Activated B cell treated with CpG ODN at 0.5 μM for 24 hours (primary cell): Measurements from ENCODE around the gene ERMAP. TPM values are rescaled to one million over a fixed set of nuclear protein-coding genes. Genes with fewer than 3 reads are reported as not detected.
A peak's percentile ranks its signal among the peaks of the same experiment; 100 is the strongest.
"Not testable (repeated sequence)": the region's sequence is repeated elsewhere in the genome, so short reads cannot be mapped to it uniquely, and the experiment has no call there.

Experiments used
- ATAC-seq: fragments of 200-7000 bp; cut with Tn5 transposase; one replicate; pipeline ENCODE4 v1.10.0; 2021; ENCODE audit warnings: low read depth, mild to moderate bottlenecking, moderate library complexity
- CTCF ChIA-PET: fragments of 350-600 bp; sonication (Branson Sonifier 250); formaldehyde crosslinking; loops from one replicate; lab custom pipeline; 2021; ENCODE audit warnings: antibody characterized with exemption; lab: Charles Lee
- POLR2A ChIA-PET: fragments of 350-600 bp; sonication (Branson Sonifier 250); formaldehyde crosslinking; loops from one replicate; lab custom pipeline; 2021; ENCODE audit warnings: antibody characterized with exemption; lab: Charles Lee
- DNase-seq: peaks from one replicate; pipeline ENCODE4 v3.0.0; 2022
- H3K27ac Mint-ChIP-seq: one replicate; pipeline ENCODE4 v1.8.0; 2020; ENCODE audit warnings: mixed read lengths
- H3K27me3 Mint-ChIP-seq: one replicate; pipeline ENCODE4 v1.8.0; 2021; ENCODE audit warnings: mixed read lengths
- H3K36me3 Mint-ChIP-seq: one replicate; pipeline ENCODE4 v1.8.0; 2021; ENCODE audit warnings: low read depth, mixed read lengths
- H3K4me1 Mint-ChIP-seq: one replicate; pipeline ENCODE4 v1.8.0; 2021; ENCODE audit warnings: mixed read lengths
- H3K4me3 Mint-ChIP-seq: one replicate; pipeline ENCODE4 v1.8.0; 2020; ENCODE audit warnings: mild to moderate bottlenecking, mixed read lengths
- H3K9me3 Mint-ChIP-seq: one replicate; pipeline ENCODE4 v1.8.0; 2020; ENCODE audit warnings: mixed read lengths
- CTCF ChIP-seq: fragments of 200-600 bp; IDR thresholded peaks from one replicate; pipeline ENCODE4 v1.8.0; 2022; ENCODE audit warnings: antibody characterized with exemption, mild to moderate bottlenecking
- intact Hi-C: fragments of 100-400 bp; cut with micrococcal nuclease; formaldehyde crosslinking; loops from one replicate; pipeline ENCODE4 v1.15.1; 2024
- total RNA-seq: library from RNA; stranded (reverse); gene quantifications from 2 replicates; pipeline ENCODE4 v1.2.3, GENCODE V29; 2022

The ERMAP gene
- total RNA-seq, 1 donor from 2014 or later, result 10.7 TPM

GRCh38 chr1:42849944-42850343 is 33.0 kb downstream of the ERMAP start:
- H3K4me3 Mint-ChIP-seq, result no peak overlapping the region
- no peak for TF ChIP-seq CTCF
- no peaks in the 10 kb centered on the region for H3K27me3 Mint-ChIP-seq
- H3K27ac Mint-ChIP-seq, result peak overlapping the region; percentile 19
- ChIA-PET POLR2A (interaction anchor here (0.7 kb wide), 1 partner anchor 82 kb away, joined by 5 read pairs; no protein-coding TSS in a partner anchor), CTCF (interaction anchor here (1.3 kb wide), 1 partner anchor 63 kb away, joined by 3 read pairs; no protein-coding TSS in a partner anchor)
- peaks cover 37% of the 10 kb centered on the region for H3K36me3 Mint-ChIP-seq
- no peak for DNase-seq
- H3K9me3 Mint-ChIP-seq, result no peaks in the 10 kb centered on the region
- no peak for ATAC-seq
- intact Hi-C loops, result loop anchor here (5.0 kb wide), 1 partner anchor 72 kb away; no protein-coding TSS in a partner anchor
- H3K4me1 Mint-ChIP-seq, result peaks cover 66% of the 10 kb centered on the region

GRCh38 chr1:42851420-42851819 is 34.5 kb downstream of the ERMAP start:
- peak overlapping the region; percentile 64 for H3K27ac Mint-ChIP-seq
- H3K9me3 Mint-ChIP-seq, result no peaks in the 10 kb centered on the region
- H3K4me1 Mint-ChIP-seq, result peaks cover 59% of the 10 kb centered on the region
- DNase-seq (no peak), ATAC-seq (no peak)
- H3K4me3 Mint-ChIP-seq, result no peak overlapping the region
- CTCF ChIA-PET, result interaction anchor here (1.3 kb wide), 1 partner anchor 62 kb away, joined by 3 read pairs; no protein-coding TSS in a partner anchor
- POLR2A ChIA-PET, result no interaction called here
- H3K27me3 Mint-ChIP-seq, result no peaks in the 10 kb centered on the region
- TF ChIP-seq CTCF, result no peak
- intact Hi-C loops, result no loop called here
- peaks cover 33% of the 10 kb centered on the region for H3K36me3 Mint-ChIP-seq

GRCh38 chr1:42851960-42852607 is 35.2 kb downstream of the ERMAP start:
- intact Hi-C loops, result no loop called here
- CTCF ChIA-PET, result no interaction called here
- Mint-ChIP-seq H3K27me3 (no peaks in the 10 kb centered on the region), H3K27ac (peak overlapping the region; percentile 64), H3K4me1 (peaks cover 54% of the 10 kb centered on the region), H3K9me3 (no peaks in the 10 kb centered on the region), H3K4me3 (no peak overlapping the region), H3K36me3 (peaks cover 27% of the 10 kb centered on the region)
- POLR2A ChIA-PET, result no interaction called here
- no peak for DNase-seq
- no peak for TF ChIP-seq CTCF
- ATAC-seq, result peak; percentile 18

GRCh38 chr1:42852608-42852980 is 35.7 kb downstream of the ERMAP start:
- intact Hi-C loops, result no loop called here
- H3K9me3 Mint-ChIP-seq, result no peaks in the 10 kb centered on the region
- no peak overlapping the region for H3K4me3 Mint-ChIP-seq
- CTCF ChIA-PET, result no interaction called here
- H3K36me3 Mint-ChIP-seq, result peaks cover 27% of the 10 kb centered on the region
- ATAC-seq (peak; percentile 82), DNase-seq (no peak)
- peaks cover 49% of the 10 kb centered on the region for H3K4me1 Mint-ChIP-seq
- no peaks in the 10 kb centered on the region for H3K27me3 Mint-ChIP-seq
- POLR2A ChIA-PET, result no interaction called here
- H3K27ac Mint-ChIP-seq, result peak overlapping the region; percentile 64
- TF ChIP-seq CTCF, result no peak

- CTCF ChIA-PET, result no interaction called here
- no peak overlapping the region for H3K4me3 Mint-ChIP-seq
These were observed 36.4 kb downstream of the ERMAP start for GRCh38 chr1:42853116-42853884.

GRCh38 chr1:42856554-42856953 is 39.6 kb downstream of the ERMAP start:
- H3K27ac Mint-ChIP-seq, POLR2A ChIA-PET, DNase-seq, H3K36me3 Mint-ChIP-seq, H3K4me3 Mint-ChIP-seq, intact Hi-C loops, ATAC-seq, H3K9me3 Mint-ChIP-seq: not testable (repeated sequence)
- CTCF ChIA-PET, result interaction anchor here (0.6 to 0.9 kb wide), 2 partner anchors 10 to 12 kb away, joined by 3 read pairs; partner anchors contain the start of gene ZNF691
- H3K27me3 Mint-ChIP-seq, result peaks cover 16% of the 10 kb centered on the region
- H3K4me1 Mint-ChIP-seq, result peaks cover 22% of the 10 kb centered on the region

More at GRCh38 chr1:42853116-42853884, 36.4 kb downstream of the ERMAP start:
- Mint-ChIP-seq H3K27ac (peak overlapping the region; percentile 64), H3K27me3 (no peaks in the 10 kb centered on the region), H3K36me3 (peaks cover 27% of the 10 kb centered on the region), H3K9me3 (no peaks in the 10 kb centered on the region), H3K4me1 (peaks cover 43% of the 10 kb centered on the region)
- intact Hi-C loops, result no loop called here
- ATAC-seq (no peak), DNase-seq (no peak)
- POLR2A ChIA-PET, result no interaction called here
- no peak for TF ChIP-seq CTCF

- H3K27ac Mint-ChIP-seq, DNase-seq, H3K9me3 Mint-ChIP-seq, ATAC-seq, H3K4me3 Mint-ChIP-seq, H3K36me3 Mint-ChIP-seq, intact Hi-C loops, H3K4me1 Mint-ChIP-seq, CTCF ChIA-PET, POLR2A ChIA-PET: not testable (repeated sequence)
- peaks cover 24% of the 10 kb centered on the region for H3K27me3 Mint-ChIP-seq
These were observed 42.4 kb downstream of the ERMAP start for GRCh38 chr1:42859366-42859765.
